ENCODE measurements around the gene ENTREP1.
"Not testable (repeated sequence)": the region's sequence is repeated elsewhere in the genome, so short reads cannot be mapped to it uniquely, and the experiment has no call there.

ENTREP1 gene

DNA sequence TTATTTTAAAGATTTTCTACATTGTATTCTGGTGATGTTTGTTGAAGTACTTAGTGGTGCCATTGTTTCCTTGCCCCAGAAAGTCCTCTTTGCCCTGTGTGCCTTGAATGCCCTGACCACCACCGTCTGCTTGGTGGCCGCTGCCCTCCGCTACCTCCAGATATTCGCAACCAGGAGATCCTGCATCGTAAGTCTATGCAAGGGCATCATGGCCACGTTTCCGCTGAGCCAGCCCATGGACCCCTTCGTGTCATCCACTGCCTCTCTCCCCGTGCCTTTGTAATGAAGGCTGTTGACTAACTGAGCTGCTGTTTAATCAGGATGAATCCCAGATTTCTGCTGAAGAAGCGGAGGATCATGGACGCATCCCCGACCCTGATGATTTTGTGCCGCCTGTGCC lies 52.3 kb downstream of the ENTREP1 start:
- no peak for DNase-seq

- DNase-seq, result no peak
Measured at GRCh38 chr9:69377981-69378380, 53.0 kb downstream of the ENTREP1 start.

- no peak for DNase-seq
Measured at GRCh38 chr9:69379270-69379982, 54.4 kb downstream of the ENTREP1 start.

DNA sequence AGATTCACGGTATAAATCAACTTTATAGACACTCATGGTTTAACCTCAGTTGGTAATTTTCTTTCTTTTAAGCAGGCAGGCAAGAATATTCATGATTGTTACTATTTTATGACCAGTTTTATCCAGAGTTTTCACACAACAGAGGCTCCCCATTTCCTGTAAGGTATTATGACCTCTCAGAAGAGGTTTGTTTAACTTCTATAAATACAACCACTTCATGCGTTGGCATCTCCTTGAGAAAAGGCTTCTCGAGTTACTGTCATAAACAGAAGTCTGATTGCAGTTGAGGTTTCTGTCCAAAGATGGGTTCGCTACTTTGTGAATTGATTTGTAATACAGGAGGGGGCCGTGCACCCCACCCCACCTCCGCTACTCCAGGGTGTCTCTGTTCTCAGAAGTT lies 55.3 kb downstream of the ENTREP1 start:
- DNase-seq, result no peak

DNA sequence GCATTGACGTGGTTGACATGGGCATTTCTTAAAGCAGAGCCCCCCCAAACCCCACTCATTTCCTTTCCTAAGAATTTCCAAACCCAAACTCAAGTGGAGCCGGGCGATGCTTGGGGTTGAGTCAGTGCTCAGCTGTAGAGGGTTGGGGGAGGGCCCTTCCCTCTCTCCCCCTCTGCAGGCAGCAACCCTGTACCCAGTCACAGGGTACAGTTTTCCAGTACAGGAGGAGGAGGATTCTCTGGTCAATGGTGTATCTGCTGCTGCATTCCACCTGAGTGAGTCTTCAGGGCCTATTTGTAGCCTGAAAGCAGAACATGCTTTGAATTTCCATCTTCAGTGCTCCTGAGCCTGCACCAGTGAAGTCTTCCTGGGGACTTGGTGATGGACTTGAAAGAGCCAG lies 55.8 kb downstream of the ENTREP1 start:
- DNase-seq, result no peak

GRCh38 chr9:69382135-69382534 lies 57.1 kb downstream of the ENTREP1 start:
- DNase-seq, result no peak

- no peak for DNase-seq
Measured at GRCh38 chr9:69385581-69386033, 60.6 kb downstream of the ENTREP1 start.

DNA sequence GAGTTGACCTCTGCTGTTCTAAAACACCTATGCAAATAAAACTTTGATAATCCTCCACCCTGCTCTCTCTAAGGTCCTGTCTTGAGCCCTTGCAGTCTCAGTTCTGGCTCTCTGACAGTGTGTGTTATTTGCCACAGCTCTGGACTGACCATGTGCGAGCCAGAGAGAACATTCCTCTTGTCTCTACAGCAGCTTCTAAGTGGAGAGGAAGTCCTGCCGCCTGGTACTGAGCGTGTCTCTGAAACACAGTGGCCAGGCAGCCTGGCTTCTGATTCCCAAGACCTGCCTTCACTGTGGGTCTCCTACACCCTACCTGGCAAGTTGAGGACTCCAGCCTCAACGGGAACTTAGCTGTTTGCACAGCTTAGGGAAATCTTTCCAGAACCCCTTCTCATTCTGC lies 61.6 kb downstream of the ENTREP1 start:
- no peak for DNase-seq

GRCh38 chr9:69388596-69388995 lies 63.6 kb downstream of the ENTREP1 start:
- no peak for DNase-seq

DNA sequence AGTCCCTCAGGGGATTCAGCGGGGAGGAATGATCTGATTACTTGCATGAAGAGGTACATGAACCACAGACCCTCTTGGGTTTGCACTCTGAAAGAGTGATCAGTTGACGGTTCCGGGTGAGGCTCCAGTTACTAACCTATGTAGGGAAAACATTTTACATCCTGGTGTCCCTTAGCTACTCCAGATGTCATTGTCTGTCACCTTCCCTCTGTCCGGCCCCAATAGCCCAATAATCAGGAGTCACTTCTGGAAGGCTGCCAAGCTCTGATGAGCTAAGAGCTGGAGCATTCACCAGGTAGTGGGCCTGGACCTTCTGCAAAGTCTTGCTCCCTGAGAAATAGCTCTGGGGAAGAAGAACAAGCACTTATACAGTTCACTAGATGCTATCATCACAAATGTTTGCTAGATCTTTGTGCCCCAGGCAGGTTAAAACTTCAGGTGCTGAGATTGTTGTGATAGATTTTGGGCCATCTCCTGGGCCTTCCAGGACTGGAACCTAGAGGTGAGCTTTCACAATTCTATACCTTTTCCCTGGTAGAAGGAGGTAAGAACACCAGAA lies 64.5 kb downstream of the ENTREP1 start:
- no peak for DNase-seq

DNA sequence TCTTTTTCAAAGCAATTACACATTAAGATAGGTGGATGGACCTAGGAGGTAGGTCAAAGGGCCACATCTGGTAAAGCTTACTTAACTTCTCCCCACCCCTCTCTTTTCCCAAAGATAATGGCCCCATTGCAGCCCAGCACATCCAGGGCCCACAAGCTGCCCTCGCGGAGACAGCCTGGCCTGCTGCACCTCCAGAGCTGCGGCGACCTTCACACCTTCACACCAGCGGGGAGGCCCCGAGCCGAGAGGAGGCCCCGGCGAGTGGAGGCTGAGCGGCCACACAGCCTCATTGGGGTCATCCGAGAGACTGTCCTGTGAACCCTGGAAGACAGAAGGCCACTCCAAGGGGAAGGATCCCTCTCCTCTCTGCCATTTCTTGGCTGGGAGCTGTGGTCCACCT lies 66.5 kb downstream of the ENTREP1 start:
- no peak for DNase-seq

- no peak for DNase-seq
Measured at GRCh38 chr9:69391946-69392345, 66.9 kb downstream of the ENTREP1 start.

DNA sequence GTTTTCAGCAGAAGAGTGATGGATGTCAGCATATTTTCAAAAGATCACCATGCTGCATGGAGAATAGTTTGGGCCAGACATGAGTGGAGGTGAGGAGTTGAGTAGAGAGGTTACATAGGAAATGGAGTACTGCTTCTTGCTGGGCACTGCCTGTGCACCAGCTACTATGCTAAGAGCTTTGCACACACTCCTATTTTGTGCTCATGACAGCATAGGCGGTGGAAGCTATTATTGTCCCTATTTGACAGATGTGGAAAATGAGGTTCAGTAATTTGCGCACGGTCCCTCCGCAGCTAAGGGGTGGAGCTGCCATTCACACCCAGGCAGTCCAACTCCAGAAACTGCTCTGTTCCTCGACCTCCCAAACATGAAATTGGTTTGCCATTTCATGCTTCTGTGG lies 67.8 kb downstream of the ENTREP1 start:
- DNase-seq, result no peak

GRCh38 chr9:69393425-69393824 lies 68.4 kb downstream of the ENTREP1 start:
- no peak for DNase-seq

GRCh38 chr9:69395718-69396117 lies 70.7 kb downstream of the ENTREP1 start:
- DNase-seq, result no peak

- DNase-seq, result no peak
Measured at GRCh38 chr9:69396759-69397158, 71.7 kb downstream of the ENTREP1 start.

DNA sequence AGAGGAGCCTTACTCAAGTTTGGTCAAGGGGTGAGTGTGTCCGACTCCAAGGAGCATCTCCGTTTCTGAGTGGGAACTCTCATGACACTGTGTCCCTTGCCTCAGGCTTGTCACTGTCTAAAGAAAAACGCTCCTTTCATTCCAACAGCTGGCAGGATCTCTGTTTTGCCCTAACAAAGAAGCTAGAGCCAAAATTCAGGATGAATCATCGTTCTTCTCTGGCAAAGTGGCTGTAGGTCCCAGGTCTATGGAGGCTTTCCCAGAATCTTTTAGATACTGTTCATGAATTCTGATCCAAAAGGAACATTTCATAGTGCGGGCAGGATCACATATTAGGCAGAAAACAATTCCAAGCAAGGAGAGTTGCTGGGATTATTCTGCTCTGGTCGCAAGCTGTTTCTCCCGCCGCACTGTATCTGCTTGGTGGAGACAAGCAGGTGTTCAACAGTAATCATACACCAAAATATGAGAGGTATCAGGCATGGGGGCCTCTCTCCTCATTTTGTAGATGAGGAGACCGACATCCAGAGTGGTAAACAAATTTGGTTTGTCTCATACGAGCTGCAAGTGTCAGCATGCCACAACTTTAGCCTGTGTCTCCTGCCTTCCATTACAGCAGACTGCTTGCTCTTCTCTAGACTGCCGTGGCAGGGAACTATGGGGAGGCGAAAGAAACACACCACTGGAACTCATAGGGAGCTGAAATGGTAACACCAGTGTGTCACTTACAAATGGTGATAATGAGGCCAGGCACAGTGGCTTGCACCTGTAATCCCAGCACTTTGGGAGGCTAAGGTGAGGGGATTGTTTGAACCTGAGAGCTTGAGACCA lies 72.6 kb downstream of the ENTREP1 start:
- DNase-seq, result no peak

GRCh38 chr9:69400470-69400869 lies 75.5 kb downstream of the ENTREP1 start:
- DNase-seq, result no peak

DNA sequence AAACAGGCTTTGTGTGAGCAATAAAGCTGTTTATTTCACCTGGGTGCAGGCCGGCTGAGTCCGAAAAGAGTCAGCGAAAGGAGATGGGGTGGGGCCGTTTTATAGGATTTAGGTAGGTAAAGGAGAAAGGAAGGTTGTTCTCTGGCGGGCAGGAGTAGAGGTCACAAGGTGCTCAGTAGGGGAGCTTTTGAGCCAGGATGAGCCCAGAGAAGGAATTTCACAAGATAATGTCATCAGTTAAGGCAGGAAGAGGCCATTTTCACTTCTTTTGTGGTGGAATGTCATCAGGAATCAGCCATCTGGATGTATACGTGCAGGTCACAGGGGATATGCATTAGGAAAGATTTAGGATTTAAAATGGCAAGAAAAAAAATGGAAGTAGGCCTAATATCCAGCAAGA lies 84.9 kb downstream of the ENTREP1 start:
- DNase-seq, result not testable (repeated sequence)

DNA sequence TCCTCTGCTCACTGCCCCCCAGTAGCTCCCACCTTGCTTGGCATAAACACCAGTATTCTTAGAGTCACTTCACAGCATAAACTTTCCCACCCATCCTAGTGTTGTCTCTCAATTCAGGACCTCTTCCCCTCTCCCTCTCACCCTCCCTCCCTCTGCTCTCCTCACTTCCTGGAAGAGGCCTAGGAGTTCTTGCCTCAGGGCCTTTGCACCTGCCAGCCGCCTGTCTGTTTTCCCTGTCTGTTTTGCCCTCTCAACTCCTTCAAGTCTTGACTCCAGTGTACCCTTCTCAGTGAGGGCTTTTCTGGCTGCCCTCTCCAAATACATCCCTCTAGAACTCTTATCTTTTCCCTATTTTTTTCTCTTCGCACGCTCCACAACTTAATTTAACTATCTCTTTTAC lies 86.2 kb downstream of the ENTREP1 start:
- no peak for DNase-seq

DNA sequence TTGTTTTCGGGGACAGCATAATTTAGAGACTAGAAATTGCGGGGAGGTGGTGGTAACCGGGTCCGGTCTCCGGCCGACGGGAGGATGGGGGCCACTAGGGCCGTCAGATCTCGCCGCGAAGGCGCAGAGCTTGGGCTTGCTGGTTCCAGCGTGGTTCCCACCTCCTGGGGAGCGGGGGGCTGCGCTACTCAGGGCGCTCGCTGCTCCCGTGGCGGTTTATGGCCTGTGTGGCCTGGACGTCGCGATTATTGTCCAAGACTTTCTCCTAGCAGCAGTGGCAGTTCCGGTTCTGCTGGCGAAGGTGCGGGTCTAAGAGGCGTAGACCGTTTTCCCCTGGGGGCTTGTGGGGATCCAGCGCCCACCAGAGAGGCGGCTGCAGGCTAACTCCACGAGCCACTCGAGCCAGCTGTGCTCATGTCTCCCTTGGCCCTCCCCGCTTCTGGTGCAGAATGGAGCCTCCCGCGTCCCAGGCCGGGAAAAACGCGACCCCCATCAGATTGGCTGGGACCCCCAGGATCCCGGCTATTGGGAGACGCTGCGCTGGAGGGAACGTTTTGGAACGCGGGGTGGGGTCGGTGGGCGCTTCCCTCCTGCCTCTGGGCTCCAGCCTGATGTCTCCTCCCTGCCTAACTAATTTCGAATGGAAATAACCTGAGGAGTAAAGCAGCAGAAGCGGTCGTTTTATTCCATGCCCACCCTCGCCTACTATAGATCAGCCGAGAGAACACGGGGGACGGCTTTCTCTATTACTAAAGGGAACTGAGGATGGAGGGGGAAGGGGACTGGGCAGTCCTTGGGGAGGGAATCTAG lies 87.1 kb downstream of the ENTREP1 start:
- no peak for DNase-seq

DNA sequence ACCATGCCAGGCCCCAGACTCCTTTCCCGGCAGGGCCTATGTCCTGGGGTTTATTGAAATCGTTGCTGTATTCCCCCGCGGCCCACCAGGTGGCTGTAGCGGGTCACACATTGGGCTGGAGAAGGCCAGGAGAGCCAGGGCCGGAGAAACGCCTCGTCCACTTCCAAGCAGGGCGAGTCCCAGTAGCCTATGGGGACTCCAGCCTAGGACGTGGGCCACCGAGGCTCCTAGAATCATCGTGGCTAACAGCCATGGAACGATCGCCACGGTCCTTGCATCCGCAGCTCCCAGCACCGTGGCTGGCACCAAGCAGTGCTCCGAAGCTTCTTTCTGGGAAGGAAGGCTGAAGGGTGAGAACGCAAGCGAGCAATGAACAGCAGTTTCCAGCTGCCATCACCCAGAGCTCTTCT lies 87.7 kb downstream of the ENTREP1 start:
- DNase-seq, result no peak

GRCh38 chr9:69420611-69421270 lies 95.7 kb downstream of the ENTREP1 start:
- DNase-seq, result no peak
